Gastroesophageal sphincter (tissue), 3 donors: ENCODE measurements around the gene CHI3L1.

Experiments
- EP300 ChIP-seq: sonication (generic); formaldehyde crosslinking; IDR thresholded peaks from one replicate; pipeline ENCODE4 v1.6.1; 2017; ENCODE audit warnings: antibody characterized with exemption, mild to moderate bottlenecking
- POLR2A ChIP-seq, 2 donors: fragments of 450-650 bp; IDR thresholded peaks; one replicate each; pipeline ENCODE4 v1.6.1; 2017; ENCODE audit warnings: antibody characterized with exemption in 2 of 2, mild to moderate bottlenecking in 2 of 2, moderate library complexity in 1 of 2
- POLR2AphosphoS5 ChIP-seq: sonication (generic); formaldehyde crosslinking; IDR thresholded peaks from one replicate; pipeline ENCODE4 v1.6.1; 2017; ENCODE audit warnings: antibody characterized with exemption
- TF ChIP-seq, protein P1 (sequence below), 4 experiments: fragments of 200-600 bp in 2 of 4; fragments of 450-650 bp in 2 of 4; sonication (generic) in 1 of 4; IDR thresholded peaks; one replicate each; pipeline ENCODE4 v1.5.1; 2017 to 2019; ENCODE audit warnings: antibody characterized with exemption in 4 of 4, mild to moderate bottlenecking in 2 of 4, moderate library complexity in 2 of 4

GRCh38 chr1:203206129-203206687 lies 19.7 kb upstream of the CHI3L1 start:
- TF ChIP-seq, protein P1, sequence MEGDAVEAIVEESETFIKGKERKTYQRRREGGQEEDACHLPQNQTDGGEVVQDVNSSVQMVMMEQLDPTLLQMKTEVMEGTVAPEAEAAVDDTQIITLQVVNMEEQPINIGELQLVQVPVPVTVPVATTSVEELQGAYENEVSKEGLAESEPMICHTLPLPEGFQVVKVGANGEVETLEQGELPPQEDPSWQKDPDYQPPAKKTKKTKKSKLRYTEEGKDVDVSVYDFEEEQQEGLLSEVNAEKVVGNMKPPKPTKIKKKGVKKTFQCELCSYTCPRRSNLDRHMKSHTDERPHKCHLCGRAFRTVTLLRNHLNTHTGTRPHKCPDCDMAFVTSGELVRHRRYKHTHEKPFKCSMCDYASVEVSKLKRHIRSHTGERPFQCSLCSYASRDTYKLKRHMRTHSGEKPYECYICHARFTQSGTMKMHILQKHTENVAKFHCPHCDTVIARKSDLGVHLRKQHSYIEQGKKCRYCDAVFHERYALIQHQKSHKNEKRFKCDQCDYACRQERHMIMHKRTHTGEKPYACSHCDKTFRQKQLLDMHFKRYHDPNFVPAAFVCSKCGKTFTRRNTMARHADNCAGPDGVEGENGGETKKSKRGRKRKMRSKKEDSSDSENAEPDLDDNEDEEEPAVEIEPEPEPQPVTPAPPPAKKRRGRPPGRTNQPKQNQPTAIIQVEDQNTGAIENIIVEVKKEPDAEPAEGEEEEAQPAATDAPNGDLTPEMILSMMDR (IDR thresholded peaks at IDR 0.05): no peak
- TF ChIP-seq POLR2AphosphoS5 (no peak), POLR2A (IDR thresholded peaks at IDR 0.05) (no peak), EP300 (no peak)
